Gastroesophageal sphincter (tissue), 3 donors: ENCODE data around the gene EHD1.

Experiments used
- POLR2A ChIP-seq, 2 donors: fragments of 450-650 bp; IDR thresholded peaks; one replicate each; pipeline ENCODE4 v1.6.1; 2017; ENCODE audit warnings: antibody characterized with exemption in 2 of 2, mild to moderate bottlenecking in 2 of 2, moderate library complexity in 1 of 2
- TF ChIP-seq, protein P1 (sequence below), 4 experiments: fragments of 200-600 bp in 2 of 4; fragments of 450-650 bp in 2 of 4; sonication (generic) in 1 of 4; IDR thresholded peaks; one replicate each; pipeline ENCODE4 v1.5.1; 2017 to 2019; ENCODE audit warnings: antibody characterized with exemption in 4 of 4, mild to moderate bottlenecking in 2 of 4, moderate library complexity in 2 of 4

DNA sequence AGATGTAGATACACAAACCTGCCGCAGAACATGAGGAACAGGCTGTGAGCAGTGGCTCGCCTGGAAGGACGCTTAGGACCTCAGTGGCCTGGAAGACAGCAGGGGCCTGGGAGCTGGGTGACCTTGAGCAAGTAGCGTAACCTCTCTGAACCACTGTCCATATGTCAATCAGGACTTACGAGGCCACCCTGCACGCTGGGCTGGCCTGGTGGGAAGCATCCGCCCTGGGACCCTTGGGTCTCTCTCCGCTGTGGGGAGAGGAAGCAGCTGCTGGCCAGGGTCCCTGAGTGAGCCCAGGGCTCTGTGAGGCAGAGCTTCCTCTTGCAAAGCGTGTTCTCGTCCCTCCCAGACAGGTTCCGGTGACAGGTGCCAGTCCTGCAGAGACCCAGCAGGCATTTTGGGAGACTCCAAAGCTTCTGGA is 14.0 kb upstream of the EHD1 start:
- no peak for TF ChIP-seq POLR2A (IDR thresholded peaks at IDR 0.05)
- TF ChIP-seq, protein P1, sequence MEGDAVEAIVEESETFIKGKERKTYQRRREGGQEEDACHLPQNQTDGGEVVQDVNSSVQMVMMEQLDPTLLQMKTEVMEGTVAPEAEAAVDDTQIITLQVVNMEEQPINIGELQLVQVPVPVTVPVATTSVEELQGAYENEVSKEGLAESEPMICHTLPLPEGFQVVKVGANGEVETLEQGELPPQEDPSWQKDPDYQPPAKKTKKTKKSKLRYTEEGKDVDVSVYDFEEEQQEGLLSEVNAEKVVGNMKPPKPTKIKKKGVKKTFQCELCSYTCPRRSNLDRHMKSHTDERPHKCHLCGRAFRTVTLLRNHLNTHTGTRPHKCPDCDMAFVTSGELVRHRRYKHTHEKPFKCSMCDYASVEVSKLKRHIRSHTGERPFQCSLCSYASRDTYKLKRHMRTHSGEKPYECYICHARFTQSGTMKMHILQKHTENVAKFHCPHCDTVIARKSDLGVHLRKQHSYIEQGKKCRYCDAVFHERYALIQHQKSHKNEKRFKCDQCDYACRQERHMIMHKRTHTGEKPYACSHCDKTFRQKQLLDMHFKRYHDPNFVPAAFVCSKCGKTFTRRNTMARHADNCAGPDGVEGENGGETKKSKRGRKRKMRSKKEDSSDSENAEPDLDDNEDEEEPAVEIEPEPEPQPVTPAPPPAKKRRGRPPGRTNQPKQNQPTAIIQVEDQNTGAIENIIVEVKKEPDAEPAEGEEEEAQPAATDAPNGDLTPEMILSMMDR (IDR thresholded peaks at IDR 0.05): no peak
